HEK293 (cell line): ENCODE data around the gene PRCD.

Source experiments
- ZNF670 ChIP-seq: fragments of 450-650 bp; formaldehyde crosslinking; IDR thresholded peaks from 2 replicates; pipeline ENCODE4 v1.5.1; 2016; ENCODE audit warnings: missing biosample characterization, missing genetic modification characterization, low read depth
- TF ChIP-seq, protein P1 (sequence below): fragments of 450-650 bp; formaldehyde crosslinking; IDR thresholded peaks from 2 replicates; pipeline ENCODE4 v1.5.1; 2016; ENCODE audit warnings: missing biosample characterization, missing genetic modification characterization

DNA sequence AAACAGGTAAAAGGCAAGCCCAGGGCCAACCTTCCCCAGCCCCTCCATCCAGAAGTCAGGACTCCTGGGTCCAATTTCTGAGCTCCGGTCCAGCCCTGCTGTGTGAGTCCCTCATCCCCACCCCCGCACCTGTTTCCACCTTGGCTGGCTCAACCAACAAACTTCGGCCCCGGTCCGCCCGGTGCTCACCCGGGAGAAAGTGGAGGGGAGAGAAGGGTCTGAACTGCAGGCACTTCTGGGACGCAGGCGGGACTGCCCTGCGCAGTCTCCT is 39.2 kb upstream of the PRCD start:
- TF ChIP-seq, protein P1, sequence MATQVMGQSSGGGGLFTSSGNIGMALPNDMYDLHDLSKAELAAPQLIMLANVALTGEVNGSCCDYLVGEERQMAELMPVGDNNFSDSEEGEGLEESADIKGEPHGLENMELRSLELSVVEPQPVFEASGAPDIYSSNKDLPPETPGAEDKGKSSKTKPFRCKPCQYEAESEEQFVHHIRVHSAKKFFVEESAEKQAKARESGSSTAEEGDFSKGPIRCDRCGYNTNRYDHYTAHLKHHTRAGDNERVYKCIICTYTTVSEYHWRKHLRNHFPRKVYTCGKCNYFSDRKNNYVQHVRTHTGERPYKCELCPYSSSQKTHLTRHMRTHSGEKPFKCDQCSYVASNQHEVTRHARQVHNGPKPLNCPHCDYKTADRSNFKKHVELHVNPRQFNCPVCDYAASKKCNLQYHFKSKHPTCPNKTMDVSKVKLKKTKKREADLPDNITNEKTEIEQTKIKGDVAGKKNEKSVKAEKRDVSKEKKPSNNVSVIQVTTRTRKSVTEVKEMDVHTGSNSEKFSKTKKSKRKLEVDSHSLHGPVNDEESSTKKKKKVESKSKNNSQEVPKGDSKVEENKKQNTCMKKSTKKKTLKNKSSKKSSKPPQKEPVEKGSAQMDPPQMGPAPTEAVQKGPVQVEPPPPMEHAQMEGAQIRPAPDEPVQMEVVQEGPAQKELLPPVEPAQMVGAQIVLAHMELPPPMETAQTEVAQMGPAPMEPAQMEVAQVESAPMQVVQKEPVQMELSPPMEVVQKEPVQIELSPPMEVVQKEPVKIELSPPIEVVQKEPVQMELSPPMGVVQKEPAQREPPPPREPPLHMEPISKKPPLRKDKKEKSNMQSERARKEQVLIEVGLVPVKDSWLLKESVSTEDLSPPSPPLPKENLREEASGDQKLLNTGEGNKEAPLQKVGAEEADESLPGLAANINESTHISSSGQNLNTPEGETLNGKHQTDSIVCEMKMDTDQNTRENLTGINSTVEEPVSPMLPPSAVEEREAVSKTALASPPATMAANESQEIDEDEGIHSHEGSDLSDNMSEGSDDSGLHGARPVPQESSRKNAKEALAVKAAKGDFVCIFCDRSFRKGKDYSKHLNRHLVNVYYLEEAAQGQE (tag by site-specific recombination) = no peak
- TF ChIP-seq ZNF670 (tag by site-specific recombination) = no peak
